IgD-negative memory B cell (primary cell): ENCODE results near the gene MTTP. TPM values are rescaled to one million over a fixed set of nuclear protein-coding genes. Genes with fewer than 3 reads are reported as not detected.

Source experiments
- H3K27ac Mint-ChIP-seq, 3 donors: one replicate each; pipeline ENCODE4 v1.8.0; 2020 to 2022; ENCODE audit warnings: mild to moderate bottlenecking in 3 of 3, mixed read lengths in 3 of 3, moderate library complexity in 1 of 3
- H3K27me3 Mint-ChIP-seq: one replicate; pipeline ENCODE4 v1.8.0; 2021; ENCODE audit warnings: mixed read lengths
- H3K36me3 Mint-ChIP-seq: one replicate; pipeline ENCODE4 v1.8.0; 2020; ENCODE audit warnings: mild to moderate bottlenecking, mixed read lengths
- H3K4me1 Mint-ChIP-seq, 3 donors: one replicate each; pipeline ENCODE4 v1.8.0; 2020 to 2022; ENCODE audit warnings: mixed read lengths in 3 of 3, mild to moderate bottlenecking in 1 of 3
- H3K4me3 Mint-ChIP-seq, 4 donors: one replicate each; pipeline ENCODE4 v1.8.0; 2020 to 2022; ENCODE audit warnings: mild to moderate bottlenecking in 4 of 4, mixed read lengths in 4 of 4, moderate library complexity in 3 of 4
- H3K9me3 Mint-ChIP-seq, 3 donors: one replicate each; pipeline ENCODE4 v1.8.0; 2020 to 2021; ENCODE audit warnings: mixed read lengths in 3 of 3, mild to moderate bottlenecking in 1 of 3
- polyA plus RNA-seq: library from polyadenylated mRNA; unstranded; fragments of 300-500 nt; fragmentation: Illumina TruSeq; gene quantifications from one replicate; pipeline ENCODE4 v1.2.3, GENCODE V29; 2021

The MTTP gene
- polyA plus RNA-seq, 1 donor from 2014 or later = not detected

GRCh38 chr4:99657798-99658197, 83.2 kb downstream of the MTTP start, which contains the start of gene C4orf54:
Gene C4orf54 (minus strand): TSS chr4:99657828. CDS start chr4:99654648, 3,180 bp downstream.
- Mint-ChIP-seq H3K4me3 (no peak within 1 kb of the TSS), H3K4me1 (no peaks in the 10 kb centered on the region), H3K27ac (no peak within 1 kb of the TSS), H3K9me3 (no peaks in the 10 kb centered on the region), H3K27me3 (peaks cover 6% of the 10 kb centered on the region), H3K36me3 (no peaks in the 10 kb centered on the region)

- Mint-ChIP-seq H3K9me3 (no peaks in the 10 kb centered on the region), H3K27ac (no peak overlapping the region), H3K4me1 (no peaks in the 10 kb centered on the region), H3K4me3 (no peak overlapping the region), H3K27me3 (peaks cover 6% of the 10 kb centered on the region), H3K36me3 (no peaks in the 10 kb centered on the region)
These were observed 84.0 kb downstream of the MTTP start for GRCh38 chr4:99658666-99659065.

DNA sequence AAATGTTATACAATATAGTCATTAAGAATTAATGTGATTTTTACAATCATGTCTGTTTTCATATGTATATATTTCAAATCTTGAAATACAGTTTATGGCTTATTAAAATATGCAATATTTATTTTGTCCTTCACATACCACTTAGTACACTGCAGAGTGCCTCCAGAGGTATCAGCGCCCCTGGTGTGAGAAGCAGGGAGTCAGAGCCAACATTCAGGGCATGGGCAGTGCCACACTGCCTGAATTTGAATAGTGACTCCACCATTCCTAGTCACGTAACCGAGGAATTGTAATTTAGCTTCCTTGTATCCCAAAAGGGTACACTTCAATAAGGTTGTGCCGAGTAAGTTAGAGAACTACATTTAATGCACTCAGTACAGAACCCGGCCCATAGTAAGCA, 87.3 kb downstream of the MTTP start:
- Mint-ChIP-seq H3K4me1 (no peaks in the 10 kb centered on the region), H3K27ac (no peak overlapping the region), H3K9me3 (peaks cover 0 to 2% (median 0%) of the 10 kb centered on the region in 3 donors), H3K27me3 (peaks cover 8% of the 10 kb centered on the region), H3K4me3 (no peak overlapping the region), H3K36me3 (no peaks in the 10 kb centered on the region)

GRCh38 chr4:99664716-99665115, 90.1 kb downstream of the MTTP start:
- Mint-ChIP-seq H3K27ac (no peak overlapping the region), H3K36me3 (peaks cover 2% of the 10 kb centered on the region), H3K27me3 (peaks cover 6% of the 10 kb centered on the region), H3K4me1 (no peaks in the 10 kb centered on the region), H3K9me3 (peaks cover 0 to 2% (median 0%) of the 10 kb centered on the region in 3 donors), H3K4me3 (no peak overlapping the region)

DNA sequence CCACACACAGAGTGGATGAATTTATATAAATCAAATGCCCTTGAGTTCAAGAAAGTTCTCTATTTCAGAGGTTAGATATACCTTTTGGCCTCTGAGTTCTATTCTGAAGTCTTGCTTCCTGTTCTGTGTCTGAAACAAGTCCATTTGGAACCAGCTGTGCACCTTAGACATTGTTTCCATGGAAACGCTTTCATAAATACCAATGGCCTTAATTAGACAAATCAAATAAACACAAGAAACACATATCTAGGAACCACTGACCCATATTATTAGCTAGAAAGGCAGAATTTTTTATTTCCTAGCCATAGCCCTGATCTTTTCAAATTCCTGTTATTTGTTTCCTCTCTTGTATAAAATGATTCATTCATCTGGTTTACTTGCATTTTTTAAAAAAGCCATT, 91.4 kb downstream of the MTTP start:
- H3K4me3 Mint-ChIP-seq = no peak overlapping the region
- H3K27me3 Mint-ChIP-seq = peaks cover 11% of the 10 kb centered on the region
- H3K4me1 Mint-ChIP-seq = no peaks in the 10 kb centered on the region

DNA sequence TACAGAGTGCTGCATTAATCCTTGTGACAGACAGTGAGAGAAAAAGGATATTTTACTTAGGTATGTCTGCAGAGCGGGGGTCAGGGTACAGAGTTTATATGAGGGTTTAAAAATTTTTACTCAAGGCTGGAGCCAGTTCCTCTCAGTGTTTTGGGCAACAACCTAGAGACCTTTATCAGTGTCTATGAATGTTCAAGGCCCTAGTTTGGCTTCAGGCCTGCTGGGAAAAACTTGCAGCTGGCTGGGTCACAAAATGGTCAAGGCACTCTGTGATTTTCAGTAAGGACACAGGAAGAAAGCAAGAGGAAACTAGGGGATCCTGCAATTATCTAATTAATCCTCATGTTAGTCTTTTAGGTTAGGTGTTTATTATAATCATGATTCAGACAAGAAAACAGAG, 93.8 kb downstream of the MTTP start:
- peaks cover 5% of the 10 kb centered on the region for H3K36me3 Mint-ChIP-seq
- peaks cover 10% of the 10 kb centered on the region for H3K27me3 Mint-ChIP-seq
- H3K27ac Mint-ChIP-seq = no peak overlapping the region
- no peaks in the 10 kb centered on the region for H3K4me1 Mint-ChIP-seq
- no peak overlapping the region for H3K4me3 Mint-ChIP-seq
- peaks cover 3 to 15% (median 13%) of the 10 kb centered on the region in 3 donors for H3K9me3 Mint-ChIP-seq

More for the DNA sequence above, 91.4 kb downstream of the MTTP start:
- H3K27ac Mint-ChIP-seq = no peak overlapping the region
- H3K36me3 Mint-ChIP-seq = peaks cover 2% of the 10 kb centered on the region
- H3K9me3 Mint-ChIP-seq = peaks cover 0 to 5% (median 2%) of the 10 kb centered on the region in 3 donors

- H3K4me3 Mint-ChIP-seq = no peak overlapping the region
- H3K27ac Mint-ChIP-seq = no peak overlapping the region
- peaks cover 2 to 19% (median 14%) of the 10 kb centered on the region in 3 donors for H3K9me3 Mint-ChIP-seq
- peaks cover 12% of the 10 kb centered on the region for H3K27me3 Mint-ChIP-seq
- no peaks in the 10 kb centered on the region for H3K4me1 Mint-ChIP-seq
- H3K36me3 Mint-ChIP-seq = peaks cover 5% of the 10 kb centered on the region
These were observed 94.5 kb downstream of the MTTP start for GRCh38 chr4:99669084-99669483.

DNA sequence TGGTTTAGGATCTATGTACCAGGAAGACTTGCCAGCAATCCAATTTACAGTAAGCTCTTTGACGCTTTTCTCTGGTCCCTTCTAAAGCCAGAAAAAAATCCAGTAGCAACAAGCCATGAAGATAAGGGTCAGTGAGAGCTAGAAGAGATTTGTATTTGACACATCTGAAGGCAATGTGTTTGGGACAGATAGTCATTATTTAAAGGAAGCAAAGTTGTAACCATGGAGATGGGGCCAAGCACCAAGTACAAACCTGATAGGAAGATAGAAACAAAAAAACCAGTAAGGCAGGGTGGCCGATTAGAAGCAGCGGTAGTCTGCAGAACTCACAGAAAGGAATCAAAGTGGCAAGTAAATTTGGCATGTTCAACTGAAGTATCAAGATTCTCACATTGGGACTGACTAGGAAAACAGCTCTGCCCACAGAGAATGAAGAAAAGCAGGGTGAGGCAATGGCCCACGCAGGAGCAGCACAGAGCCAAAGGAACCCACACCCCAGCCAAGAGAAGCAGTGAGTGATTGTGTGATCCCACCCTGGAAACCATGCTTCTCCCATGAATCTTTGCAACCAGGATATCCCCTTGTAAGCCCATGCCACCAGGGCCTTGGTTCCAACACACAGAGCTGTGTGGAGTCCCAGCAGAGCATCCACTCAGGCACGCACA, 95.9 kb downstream of the MTTP start:
- Mint-ChIP-seq H3K4me1 (no peaks in the 10 kb centered on the region), H3K9me3 (peaks cover 2 to 19% (median 14%) of the 10 kb centered on the region in 3 donors), H3K27me3 (peaks cover 9% of the 10 kb centered on the region)

More for the DNA sequence above, 95.9 kb downstream of the MTTP start:
- Mint-ChIP-seq H3K4me3 (no peak overlapping the region), H3K27ac (no peak overlapping the region), H3K36me3 (peaks cover 5% of the 10 kb centered on the region)

Other genes with a start within 250 kb of the MTTP start
- not detected for gene ADH1C, start 222.1 kb upstream of the MTTP start, polyA plus RNA-seq
- gene ADH7, start 139.5 kb upstream of the MTTP start, polyA plus RNA-seq = not detected
- gene C4orf17, start 63.8 kb upstream of the MTTP start, polyA plus RNA-seq = not detected
- 2.3 TPM for gene TRMT10A, start 10.8 kb upstream of the MTTP start, polyA plus RNA-seq
- gene C4orf54, start 83.0 kb downstream of the MTTP start, polyA plus RNA-seq = not detected
- 172 TPM for gene DAPP1, start 242.0 kb downstream of the MTTP start, polyA plus RNA-seq